Jurkat, Clone E6-1 (cell line): Measurements from ENCODE around the gene RTN4RL1.

Experiments
- DNase-seq: peaks from one replicate; pipeline ENCODE4 v3.0.0-alpha.2; 2011; ENCODE audit warnings: low read depth, low spot score
- H3K4me3 ChIP-seq: 2 replicates; pipeline ENCODE4 v1.5.1; 2011; ENCODE audit warnings: mild to moderate bottlenecking, low read length, control low read depth, moderate library complexity

RTN4RL1 gene

DNA sequence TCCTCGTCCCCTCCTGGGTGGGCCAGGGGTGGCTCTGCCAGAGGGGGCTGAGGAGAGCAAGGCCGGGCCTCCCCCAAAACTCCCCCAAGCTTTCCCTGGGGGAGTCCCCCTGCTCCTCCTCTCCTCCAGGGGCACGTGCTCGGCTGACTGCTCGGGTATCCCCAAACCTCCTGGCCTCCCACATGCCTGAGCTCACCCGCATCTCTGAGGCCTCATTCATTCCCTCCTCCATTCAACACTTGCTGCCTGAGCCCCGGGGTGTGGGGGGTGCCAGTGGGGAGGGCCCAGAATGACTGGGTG, 83.1 kb downstream of the RTN4RL1 start:
- H3K4me3 ChIP-seq: no peak overlapping the region
- no peak for DNase-seq

DNA sequence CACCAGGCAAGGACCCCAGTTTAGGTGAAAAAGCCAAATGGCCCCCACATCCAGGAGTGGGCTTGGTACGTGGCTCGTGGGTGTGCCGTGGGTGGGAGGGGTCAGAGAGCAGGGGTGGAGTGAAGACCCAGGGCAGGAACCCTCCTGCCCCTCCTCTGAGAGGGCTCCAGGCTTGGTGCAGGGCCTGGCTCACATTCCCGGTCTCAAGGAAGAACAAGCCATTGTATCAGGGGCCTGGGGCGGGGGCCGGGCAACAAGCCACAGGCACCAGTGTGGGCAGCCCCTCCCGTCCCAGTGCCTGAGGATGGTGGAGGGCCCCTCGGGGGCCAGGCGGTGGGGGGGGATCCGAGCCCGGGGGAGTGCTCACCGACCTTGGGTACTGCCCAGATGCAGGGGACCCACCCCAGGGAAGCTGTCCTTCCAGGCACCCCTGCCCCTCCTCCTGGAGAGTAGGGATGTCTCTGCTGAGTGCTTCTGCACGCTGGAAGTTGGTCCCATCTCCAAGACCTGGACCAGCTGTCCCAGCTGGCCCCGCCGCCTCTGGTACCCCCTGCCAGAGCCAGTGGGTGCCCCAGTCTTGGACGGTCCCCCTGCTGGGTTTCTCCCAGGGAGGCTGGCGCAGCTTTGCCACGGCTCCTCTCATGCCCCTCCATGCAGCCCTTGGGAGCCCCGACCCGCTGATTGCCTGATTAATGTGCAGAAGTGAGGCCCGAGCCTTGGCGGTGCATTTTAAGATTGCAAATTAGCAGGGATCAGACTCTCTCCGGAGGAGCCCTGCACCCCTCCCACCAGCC, 83.7 kb downstream of the RTN4RL1 start:
- H3K4me3 ChIP-seq: no peak overlapping the region
- DNase-seq: no peak

DNA sequence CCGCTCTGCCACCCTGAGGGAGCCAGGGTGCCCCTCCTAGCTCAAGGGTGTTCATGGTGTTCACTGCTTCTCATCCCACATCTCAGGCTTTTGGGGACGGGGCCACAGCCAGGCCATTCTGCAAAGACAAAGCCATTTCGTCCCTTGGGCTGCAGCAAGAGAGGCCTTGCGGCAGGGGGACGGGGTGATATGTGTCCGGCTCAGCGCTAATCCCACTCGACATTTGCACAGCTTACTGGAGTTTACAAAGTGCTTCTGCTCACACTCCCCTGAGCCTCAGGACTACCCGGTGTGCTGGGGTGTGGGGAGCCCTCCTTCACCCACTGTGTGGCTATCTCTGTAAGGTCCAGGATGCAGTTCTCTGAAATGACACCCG, 84.3 kb downstream of the RTN4RL1 start:
- H3K4me3 ChIP-seq: no peak overlapping the region
- no peak for DNase-seq

DNA sequence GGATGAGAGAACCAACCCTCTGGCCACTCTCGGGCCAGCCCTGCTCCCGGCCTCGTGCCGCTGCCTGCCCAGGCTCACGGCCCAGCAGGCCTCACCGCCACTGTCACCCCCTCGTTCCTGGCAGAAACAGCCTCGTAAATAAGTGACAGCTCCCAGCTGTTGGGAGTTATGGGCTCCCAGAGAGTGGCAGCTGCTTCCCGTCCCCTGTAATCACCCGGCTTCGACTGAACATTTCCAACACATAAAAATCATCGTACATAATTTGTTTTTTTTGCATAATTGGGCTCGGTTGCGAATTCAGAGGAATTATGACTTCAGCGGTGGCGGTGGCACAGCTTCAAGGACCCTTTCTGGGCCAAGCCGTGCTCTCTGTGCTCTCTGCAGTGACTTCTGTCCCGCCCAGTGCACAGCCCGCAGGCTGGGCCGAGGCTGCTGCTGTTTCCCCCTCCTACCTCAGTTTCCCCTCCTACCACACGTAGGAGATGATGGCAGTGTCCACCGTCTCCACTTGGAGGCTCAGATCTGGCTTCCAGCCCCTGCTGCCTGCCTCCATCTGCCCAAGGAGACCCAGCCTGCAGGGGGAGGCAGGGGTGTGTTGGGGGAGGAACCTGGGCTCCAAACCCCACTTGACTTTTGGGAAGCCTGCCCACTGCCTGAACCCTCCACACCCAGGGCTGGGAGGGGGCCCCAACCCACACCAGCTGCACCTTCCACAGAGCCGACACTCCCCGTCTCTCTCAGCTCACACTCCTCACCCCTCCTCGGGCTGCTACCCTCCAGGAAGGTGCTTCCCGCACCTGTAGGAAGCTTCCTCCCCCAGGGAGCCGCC, 84.9 kb downstream of the RTN4RL1 start:
- H3K4me3 ChIP-seq: no peak overlapping the region

DNA sequence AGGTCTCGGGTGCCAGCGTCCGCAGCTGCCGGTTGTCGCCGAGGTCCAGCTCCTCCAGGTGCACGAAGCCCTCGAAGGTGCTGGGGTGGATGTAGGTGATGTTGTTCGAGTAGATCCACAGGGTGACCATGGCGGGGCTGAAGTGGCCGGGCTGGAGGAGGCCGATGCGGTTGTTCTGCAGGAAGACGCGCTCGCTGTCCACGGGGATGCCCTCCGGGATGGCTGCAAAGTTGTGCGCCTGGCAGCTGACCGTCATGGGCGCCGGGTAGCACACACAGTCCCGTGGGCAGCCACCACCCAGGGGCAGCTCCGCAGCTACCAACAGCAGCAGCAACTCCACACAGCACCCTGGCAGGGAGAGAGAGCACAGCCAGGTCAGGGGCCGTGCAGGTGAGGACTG, 87.7 kb downstream of the RTN4RL1 start:
- no peak overlapping the region for H3K4me3 ChIP-seq
- no peak for DNase-seq

More for the DNA sequence above, 84.9 kb downstream of the RTN4RL1 start:
- DNase-seq: no peak

DNA sequence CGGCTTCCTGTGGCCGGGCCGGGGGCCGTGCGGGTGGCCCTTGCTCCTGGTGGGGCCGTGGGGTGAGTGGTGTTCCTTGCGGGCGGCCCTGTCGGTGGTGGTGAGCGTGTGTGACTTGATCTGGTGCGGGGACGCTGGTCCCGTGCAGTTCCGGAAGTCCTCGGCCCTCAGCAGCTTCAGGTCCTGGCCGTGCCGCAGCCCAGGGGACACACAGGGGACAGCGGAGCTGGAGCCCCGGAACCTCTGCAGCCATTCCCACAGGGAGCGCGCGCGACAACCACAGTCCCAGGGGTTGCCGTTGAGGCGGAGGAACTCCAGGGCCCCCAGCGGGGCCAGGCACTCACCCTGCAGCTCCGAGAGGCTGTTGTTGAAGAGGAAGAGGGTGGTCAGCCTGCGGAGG, 88.4 kb downstream of the RTN4RL1 start:
- no peak for DNase-seq

DNA sequence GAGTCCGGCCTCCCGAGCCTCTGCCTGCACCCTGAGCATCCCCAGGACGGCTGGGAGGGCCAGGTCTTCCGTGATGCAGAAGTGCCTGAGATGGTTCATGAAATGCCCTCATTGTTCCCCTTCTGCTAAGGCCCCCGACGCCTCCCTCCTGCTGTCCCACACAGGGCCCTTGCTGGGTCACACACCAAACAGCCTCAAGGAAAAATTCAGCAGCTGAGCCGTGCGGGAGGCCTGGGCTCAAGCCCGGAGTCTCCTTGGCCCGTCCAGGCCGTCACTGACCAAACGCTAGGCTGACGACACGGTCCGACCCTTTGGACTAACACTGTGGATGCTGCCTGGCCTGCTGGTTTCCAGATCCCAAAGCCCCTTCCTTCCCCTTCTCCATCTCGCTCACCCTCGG, 90.2 kb downstream of the RTN4RL1 start:
- no peak for DNase-seq
- H3K4me3 ChIP-seq: no peak overlapping the region

More for the DNA sequence above, 88.4 kb downstream of the RTN4RL1 start:
- no peak overlapping the region for H3K4me3 ChIP-seq

DNA sequence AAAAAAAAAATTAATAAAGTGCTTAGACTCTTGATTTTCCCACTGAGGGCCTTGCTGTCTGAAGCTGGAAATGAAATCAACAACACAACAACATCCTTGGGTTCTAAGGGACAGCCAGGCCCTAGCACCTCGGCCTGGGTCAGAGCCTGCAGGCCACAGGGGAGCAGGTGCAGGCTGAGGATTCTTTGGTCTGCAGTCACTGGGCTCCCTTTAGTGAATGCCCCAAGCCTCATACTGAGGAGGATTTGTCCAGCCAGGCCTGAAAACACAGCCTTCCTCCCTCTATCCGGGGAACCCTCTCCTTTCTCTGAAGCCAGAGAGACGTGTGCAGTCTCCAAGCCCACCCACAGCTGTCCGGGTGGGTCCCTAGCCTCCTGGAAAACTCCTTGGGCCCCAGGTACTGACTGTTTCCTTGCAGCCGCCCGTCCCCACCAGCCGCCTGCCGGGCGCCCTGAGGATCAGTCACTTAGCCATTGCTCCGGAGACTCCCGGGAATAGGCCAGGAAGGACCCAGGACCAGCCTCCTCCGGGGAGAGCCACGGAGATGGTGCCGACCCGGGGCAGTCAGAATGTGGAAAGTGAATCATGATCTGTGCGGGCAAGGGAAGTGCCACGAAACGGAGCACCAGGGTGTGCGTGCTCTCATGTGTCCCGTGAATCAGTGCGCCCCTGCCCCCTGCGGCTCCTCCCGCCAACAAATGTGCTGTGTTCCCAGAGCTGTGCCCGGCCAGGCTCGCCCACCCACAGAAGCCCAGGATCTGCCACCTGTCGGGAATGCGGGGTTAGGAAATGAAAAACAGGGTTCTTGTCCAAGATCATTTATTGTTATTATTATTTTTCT, 91.0 kb downstream of the RTN4RL1 start:
- no peak overlapping the region for H3K4me3 ChIP-seq
- no peak for DNase-seq

DNA sequence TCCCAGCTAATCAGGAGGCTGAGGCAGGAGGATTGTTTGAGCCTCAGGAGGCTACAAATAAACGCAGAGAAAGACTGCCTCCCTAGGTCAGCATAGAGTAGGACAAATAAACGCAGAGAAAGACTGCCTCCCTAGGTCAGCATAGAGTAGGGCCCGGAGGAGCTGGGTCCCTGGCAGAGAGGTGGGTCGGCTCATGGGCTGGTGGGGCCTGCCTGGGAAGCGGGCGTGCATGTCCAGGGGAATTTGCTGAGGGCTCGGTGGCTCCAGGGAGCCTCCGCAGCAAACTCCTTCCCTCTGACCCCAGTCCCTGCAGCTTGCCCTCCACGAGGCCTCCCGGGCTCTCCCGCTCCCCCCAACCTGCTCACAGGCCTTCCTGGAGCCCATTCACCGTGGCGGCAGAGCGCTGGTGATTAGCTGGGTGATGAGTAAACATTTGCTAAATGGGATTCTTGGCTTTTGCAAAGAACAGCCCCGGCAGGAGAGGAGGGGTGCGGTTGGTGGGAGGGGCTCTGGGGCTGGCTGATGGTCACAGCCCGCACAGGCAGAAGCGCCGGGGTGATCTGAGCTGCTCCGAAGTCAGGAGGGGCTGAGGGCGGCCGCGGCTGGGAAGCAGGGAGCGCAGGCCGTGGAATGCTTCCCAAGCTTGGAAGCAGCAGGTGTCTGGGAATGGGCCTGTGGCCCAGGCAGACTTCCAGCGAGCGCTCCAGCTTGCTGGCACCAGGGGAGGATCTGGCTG, 93.1 kb downstream of the RTN4RL1 start:
- DNase-seq: no peak

DNA sequence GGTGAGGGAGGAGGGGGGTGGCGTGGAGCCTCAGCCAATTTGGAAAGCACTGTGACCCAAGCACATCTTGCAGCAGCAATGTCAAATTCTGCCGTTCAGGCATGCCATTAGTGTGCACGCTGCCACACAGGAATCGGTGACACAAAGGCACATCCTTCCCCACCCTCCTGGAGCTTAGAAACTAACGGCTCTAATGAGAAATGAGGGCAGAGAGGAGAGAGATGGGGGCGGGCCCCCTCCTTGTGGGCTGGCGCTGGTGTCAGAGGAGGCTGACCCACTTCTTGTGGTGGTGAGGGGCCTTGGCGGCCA, 94.8 kb downstream of the RTN4RL1 start:
- H3K4me3 ChIP-seq: no peak overlapping the region
- DNase-seq: no peak

More for the DNA sequence above, 93.1 kb downstream of the RTN4RL1 start:
- no peak overlapping the region for H3K4me3 ChIP-seq

DNA sequence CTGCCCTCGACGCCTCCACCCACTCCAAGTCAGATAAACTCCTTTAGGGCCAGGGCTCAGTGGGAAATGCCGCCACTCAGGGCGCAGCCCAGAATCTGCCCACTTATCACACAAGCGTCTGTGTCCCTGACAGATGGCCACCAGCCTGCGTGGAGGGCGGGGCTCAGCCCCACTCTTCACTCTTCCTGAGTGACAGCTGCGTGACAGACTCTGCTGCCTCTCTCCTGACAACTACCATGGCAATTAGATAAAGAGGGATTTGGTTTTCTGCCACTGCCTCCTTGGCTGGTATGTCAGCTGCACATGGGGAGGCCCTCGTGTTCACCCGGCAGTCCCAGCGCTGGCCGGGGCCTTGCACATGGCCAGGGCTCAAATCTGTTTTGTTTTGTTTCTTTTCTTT, 96.2 kb downstream of the RTN4RL1 start:
- H3K4me3 ChIP-seq: no peak overlapping the region
- no peak for DNase-seq

DNA sequence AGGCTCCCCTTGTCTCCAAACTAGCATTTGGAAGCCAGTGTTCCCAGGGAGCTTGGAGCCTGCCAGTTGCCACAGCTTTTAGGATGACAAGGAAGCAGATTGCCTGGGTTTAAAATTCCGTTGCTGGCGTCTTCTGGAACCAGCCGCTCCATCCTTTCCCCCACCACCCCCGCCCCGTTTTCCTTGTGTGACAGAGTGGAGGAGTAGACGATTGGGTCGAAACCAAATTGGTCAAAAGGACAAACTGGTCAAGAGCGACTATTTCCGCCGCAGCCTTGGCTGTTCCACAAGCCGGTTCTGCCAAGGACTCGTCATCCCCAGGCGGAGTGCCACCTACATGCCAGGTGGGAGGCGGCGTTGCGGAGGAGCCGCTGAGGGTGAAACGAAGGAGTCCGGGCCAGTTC, 104.2 kb downstream of the RTN4RL1 start:
- no peak for DNase-seq
- H3K4me3 ChIP-seq: no peak overlapping the region

DNA sequence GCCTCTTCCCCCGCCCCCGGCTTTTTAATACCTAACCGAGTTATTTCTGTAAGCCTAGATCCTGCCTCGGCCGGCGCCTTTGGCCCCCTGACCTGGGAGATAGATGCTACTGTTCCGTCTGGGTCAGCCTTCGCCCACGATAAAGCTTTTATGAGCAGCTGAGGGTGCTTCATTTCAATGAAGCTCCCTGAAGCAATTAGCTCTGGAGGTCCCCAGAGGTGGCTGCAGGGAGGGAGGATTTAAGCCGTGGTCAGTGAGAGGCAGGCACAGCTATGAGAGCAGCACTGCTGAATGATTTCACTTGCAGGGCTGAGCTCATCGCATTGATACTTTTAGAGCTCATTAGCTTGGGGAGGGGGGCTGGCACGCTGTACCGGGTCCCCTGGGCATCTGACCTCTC, 105.9 kb downstream of the RTN4RL1 start:
- H3K4me3 ChIP-seq: no peak overlapping the region
- DNase-seq: no peak

DNA sequence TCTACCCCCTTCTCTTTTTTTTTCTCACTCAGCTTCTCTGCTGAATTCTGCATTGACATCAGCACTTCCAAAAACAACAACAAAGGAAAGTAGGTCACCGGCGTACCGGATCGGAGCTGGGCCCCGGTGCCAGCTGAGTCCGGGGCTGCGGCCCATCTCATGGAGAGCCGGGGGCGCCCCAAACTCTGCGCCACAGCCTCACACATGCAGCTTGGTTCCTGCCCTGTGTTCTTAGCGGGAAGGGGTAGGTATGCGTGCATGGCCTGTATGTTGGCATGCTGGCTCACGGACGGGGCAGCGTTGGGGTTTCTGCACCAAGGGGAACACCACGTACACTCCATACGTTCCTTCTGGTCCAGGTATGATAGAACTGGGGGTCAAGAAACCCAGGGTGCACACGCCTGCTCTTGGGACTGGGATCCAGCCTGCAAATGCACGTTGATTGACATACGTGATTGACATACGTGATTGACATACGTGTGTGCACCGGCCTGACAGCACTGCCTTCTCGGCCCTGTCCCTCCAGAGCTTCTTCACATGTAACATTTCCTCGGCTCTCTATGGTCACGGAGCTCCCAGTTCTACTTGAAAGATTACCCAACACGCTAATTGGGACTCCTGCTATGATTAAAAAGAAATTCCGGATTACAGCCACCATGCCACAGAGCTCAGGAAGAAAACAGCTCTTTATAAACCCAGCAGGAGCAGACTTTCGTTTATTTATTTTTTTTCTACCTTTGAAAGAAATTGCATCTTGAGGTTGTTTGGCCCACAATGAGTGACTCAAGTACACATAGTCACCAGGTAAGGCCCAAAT, 106.6 kb downstream of the RTN4RL1 start:
- DNase-seq: no peak
- H3K4me3 ChIP-seq: no peak overlapping the region

DNA sequence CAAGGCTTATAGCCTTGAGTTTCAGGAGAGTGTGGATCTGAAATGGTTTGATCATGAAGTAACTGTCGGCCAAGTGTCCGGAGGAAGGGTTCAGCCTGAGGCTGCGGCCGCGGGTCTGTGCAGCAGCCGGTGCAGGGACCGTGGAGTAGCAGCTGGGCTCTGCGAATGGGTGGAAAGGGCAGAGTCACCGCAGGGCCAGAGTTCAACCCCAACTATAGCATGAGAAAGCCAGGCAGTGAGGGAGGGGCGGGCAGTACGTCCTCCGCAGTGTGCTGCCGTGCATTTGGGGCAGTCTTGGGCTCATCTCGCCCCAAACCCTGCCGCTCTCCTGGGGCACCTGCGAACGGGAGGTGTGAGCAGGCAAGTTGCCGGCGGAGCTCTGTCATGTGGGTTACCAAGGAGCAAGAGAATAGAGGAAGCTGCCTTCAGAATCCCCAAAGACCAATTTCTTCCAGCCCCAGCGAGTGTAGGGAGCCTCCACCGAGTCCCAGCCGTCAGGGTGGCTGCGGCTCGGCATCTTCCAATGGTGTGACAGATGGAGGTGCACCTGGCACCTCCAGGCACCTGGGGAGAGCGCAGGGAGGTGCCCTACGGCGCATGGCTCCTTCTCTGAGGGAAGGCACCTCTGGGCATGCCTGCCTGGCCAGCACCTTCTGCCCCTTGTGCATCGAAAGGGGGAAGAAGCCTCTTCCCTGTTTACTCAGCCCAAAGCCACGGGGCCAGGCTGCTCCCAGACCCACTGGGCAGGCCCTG, 108.0 kb downstream of the RTN4RL1 start:
- DNase-seq: no peak
- H3K4me3 ChIP-seq: no peak overlapping the region

DNA sequence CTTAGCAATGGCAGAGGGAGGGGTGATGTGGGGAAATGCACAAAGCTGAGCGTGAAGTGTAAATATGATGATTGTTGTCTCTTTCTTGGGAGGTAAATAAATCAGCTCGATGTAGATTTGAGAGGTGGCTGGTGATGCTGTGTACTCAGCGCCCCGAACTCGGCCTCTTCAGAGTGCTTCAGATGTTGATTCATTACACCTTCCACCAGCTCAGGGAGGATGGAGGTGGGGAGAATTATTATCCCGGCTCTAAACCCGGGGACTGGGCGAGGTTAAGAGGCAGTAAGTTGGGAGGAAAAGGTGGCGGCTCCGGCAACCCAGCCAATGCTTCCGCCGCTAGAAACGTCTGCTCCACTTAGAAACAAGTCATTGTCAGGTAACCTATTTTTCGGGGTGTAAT, 108.8 kb downstream of the RTN4RL1 start:
- H3K4me3 ChIP-seq: no peak overlapping the region
- DNase-seq: no peak

DNA sequence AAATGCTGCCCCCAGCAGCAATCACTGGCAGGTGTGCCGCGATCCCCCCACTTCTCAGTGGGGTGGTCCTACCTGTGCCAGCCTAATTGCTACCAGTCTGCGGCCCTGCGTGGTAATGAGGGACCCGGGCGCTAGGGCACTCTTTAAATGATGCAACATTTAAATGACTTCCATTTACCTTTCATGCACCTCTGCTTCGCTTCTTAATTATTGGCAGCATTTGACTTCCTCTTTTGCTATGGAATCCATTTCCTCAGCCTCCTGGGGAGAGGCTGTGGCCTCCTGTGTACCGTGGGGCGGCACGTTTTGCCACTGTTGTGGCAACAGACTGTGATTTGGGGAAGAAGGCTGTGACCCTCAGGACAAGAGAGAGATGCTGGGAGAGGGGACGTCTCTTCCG, 109.2 kb downstream of the RTN4RL1 start:
- H3K4me3 ChIP-seq: no peak overlapping the region
- DNase-seq: no peak

DNA sequence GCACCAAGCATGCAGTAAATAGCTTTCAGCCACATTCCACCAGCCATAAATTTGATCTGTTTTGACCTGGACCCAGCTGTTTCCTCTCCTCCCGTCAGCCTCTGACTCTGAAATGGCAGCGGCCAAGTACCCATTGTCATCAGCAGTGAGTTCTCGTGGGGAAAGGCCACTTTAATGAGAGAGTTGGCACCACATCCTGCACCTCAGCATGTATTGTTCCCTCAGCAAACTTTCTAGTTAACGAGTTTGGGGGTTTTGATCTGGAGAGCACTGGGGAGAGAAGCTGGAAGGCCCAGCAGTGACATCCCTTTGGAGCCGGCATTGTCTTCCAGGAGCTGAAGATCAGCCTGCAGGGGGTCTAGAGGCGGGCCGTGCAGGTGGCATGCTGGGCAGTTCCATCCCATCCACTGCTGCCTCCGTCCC, 110.5 kb downstream of the RTN4RL1 start:
- no peak overlapping the region for H3K4me3 ChIP-seq
- DNase-seq: peak; percentile 28
